Fibroblast of upper back skin (primary cell): ENCODE measurements around the gene NRXN3.

ENCODE experiments used
- DNase-seq: peaks from one replicate; pipeline ENCODE4 v3.0.0-alpha.2; 2013

The NRXN3 gene

DNA sequence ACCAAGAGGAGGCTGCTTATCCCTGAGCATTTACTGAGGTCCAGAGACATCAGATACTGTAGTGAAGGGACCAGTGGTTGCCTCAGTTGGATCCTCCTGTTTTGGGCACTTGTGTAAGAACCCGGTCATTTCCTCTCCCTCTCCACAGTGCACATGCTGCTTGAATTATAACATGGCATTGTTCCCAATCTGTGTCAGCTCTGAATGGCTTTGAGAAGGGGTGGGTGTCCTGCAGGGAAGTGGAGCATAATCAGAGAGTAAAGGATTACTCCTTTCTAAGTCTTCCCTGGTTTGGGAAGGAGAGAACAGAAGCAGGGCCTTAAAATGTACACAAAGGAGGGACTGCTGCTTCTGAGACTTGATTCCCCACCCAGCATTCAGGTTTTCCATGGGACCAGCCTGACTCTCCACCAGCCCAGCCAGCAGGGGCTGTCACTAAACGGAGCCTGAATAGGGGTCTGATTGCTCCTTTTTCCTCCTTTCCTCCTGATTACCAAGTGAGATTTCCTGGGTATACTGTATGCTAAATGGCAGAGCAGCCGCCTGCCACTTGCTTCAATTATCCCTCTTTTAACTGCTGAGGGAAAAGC lies 78.4 kb downstream of the NRXN3 start:
- peak; percentile 78 for DNase-seq

GRCh38 chr14:78251308-78251707 lies 81.1 kb downstream of the NRXN3 start:
- DNase-seq: no peak

GRCh38 chr14:78253986-78254385 lies 83.8 kb downstream of the NRXN3 start:
- peak; percentile 87 for DNase-seq

- peak; percentile 83 for DNase-seq
Measured at GRCh38 chr14:78254911-78255461, 84.8 kb downstream of the NRXN3 start.

DNA sequence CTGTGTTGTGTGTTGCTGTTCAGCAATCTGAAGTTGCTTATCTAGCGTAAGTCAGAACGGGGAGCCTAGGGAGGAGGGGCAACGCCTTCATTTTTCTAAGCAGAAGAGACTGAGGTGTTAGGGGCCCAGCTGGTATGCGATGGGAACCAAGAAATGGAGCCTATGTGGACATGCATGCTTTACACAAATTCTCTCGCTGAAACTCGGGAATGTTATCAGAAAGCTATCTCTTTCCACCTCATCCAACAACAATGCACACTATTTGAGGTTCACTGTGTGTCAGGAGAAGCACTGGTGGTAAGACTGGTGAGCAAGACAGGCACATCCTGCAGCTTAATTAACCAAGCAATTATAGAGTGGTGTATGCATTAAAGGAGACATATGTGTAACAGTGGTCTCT lies 89.7 kb downstream of the NRXN3 start:
- peak; percentile 11 for DNase-seq

DNA sequence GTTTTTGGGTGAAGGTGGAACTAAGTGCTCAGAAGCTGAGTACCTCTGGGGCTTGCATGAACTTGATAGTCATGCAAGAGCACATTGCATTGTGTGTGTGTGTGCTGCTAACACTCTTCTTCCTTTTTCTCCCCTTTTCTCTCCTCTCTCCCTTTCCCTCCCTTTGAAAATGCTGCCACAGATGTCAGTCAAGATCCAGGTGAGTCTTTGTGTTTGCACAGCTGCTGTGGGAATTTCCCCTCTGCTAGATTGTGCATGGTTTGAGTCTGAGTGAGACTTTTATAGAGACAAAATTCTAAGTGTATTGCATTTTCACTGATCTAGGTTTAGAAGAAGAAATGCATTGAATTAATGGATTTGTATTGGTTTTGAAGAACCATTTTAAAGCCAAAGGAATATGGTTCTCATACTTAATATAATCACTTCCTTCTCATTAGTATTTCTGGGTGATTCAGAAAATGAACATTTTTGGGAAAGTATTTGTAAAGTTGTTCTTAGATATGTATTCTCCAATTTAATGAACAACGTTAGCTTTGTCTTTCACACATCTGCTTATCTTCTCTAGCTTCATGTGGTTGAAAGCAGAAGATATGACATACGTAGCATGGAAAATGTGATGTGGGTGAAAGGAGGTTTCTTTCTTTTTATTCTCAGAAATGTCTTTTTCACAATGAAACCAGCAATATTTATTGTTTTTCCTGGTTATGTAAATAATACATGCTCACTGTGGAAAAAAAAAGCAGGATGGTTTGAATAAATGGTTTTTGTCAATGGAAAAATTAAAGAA lies 108.5 kb downstream of the NRXN3 start:
- no peak for DNase-seq

DNA sequence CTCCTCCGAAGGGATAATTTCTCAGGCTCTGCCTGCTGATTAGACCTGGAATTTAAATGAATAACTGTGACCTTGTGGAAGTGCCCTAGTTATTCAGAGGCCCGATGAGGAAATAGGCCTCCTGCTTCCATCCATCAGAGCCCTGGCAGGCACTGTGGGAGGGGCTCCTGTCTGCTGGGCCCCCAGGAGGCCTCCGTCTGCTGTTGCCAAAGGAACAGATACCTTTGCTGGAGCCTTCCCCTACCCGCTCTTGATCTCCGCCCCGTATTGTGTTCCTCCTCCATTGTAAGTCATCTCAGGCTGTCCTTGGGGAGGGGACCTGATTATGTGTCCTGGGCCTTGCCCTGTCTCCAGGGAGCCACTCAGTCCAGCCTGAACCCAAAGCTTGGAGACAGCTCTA lies 112.3 kb downstream of the NRXN3 start:
- DNase-seq: no peak

GRCh38 chr14:78286210-78286609 lies 116.0 kb downstream of the NRXN3 start:
- no peak for DNase-seq

DNA sequence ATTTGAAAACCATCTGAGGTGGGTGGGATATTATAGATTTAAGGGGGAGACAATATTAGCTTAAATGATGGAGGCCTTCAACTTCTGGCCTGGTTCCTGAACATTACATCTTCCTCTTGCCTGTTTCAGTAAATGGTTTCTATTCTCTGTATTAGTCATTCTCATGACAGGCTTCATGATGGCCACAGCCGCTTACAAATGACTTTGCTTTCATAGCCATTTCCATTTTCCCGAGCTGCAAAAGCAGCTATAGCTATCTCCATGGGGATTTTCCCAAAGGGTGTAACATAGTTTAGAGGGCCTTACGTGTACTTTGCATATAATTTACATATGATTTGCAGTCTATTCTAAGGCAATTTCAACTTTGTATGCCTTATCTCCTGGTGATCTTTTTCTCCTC lies 121.8 kb downstream of the NRXN3 start:
- DNase-seq: no peak

DNA sequence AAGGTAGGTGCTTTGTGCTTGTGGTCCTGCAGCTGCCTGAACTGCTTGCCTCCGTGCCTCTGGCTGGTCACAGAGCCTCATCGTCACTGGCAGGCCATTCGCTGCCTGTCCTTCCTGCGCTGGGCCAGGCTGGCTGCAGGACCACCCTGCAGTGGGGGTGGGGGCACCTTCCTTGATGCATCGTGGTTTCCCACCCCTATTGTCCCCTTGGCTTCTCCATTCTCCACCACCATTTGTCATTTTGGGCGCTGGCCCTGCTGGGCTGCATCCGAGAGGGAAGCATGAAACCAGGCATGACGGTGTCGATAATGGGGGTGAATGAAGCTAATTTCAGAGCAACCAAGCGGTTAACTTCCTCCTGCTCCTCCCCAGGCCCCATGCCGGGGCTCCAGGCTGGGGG lies 127.7 kb downstream of the NRXN3 start:
- no peak for DNase-seq

- DNase-seq: no peak
Measured at GRCh38 chr14:78298298-78298697, 128.1 kb downstream of the NRXN3 start.

DNA sequence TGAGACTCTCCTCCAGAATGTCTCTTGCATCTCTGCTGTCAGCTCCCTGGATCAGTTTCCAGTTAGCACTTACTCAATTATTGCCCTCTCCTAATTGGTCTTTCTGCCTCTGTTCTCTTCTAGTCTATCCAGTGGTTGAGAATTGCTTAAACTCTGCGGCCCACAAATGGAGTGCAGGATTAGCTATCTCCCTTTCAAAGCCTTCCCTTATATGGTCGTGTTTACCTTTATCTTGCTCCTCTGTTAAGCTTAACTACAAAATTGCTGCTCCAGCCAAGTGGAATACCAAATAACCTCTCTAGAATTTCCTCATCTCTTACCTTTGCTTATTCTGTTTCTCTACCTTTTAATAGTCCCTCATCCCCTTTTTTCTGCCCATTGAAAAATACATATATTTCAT lies 132.7 kb downstream of the NRXN3 start:
- no peak for DNase-seq

- no peak for DNase-seq
Measured at GRCh38 chr14:78307671-78308070, 137.5 kb downstream of the NRXN3 start.

DNA sequence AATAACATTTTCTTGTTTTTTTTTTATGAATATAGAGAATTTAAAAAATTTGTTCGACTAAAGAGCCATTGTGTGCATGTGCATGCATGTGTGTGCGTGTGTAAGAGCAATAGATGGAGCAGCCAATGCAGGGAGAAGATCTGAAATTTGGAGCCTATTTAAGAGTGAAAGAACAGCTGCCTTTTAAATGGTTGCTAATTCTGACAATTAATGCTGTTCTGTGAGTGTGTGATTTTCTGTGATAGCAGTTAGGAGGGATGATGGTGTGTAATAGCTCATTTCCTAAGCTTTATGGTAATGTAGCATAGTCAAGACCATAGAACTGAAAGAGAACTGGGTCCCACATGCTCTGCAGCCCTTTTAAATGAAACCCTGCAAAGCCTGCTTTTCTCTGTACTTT lies 137.9 kb downstream of the NRXN3 start:
- no peak for DNase-seq

DNA sequence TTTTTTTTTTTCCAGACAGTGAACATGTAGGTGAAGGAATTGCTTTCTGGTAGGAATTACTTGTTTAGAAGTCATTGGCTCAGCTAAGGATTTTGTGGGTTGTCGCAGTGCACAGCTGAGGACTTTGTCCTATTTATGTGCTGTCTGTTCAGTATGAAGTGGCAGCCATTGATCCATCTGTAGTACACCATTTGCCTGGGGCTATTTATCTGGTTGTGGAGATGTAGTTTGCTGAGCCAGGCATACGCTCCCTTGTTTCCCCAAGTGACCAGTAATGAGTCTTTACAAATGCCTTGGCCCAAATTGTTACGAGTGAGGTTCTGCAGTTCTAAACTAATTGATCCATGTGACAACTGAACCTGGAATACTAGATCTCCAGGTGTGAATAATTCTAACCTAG lies 140.1 kb downstream of the NRXN3 start:
- no peak for DNase-seq

GRCh38 chr14:78313499-78313898 lies 143.3 kb downstream of the NRXN3 start:
- DNase-seq: no peak

DNA sequence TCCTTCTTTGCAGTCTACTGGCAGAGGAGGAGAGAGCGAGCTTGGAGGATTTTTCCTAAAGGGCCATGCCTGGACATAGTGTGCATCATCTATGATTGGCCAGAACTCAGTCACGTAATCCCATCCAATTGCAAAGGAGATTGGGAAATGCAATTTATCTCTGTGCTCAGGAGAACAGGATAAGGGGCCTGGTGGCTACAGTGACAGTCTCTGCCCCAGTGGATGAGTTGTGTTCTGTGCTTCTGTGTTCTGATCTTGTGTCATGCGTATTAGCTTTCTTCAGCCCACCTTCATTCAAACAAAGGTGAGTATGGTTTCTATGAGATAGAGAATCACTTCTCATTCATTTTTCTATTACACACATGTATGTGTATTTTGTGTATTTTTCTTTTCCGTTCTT lies 144.3 kb downstream of the NRXN3 start:
- no peak for DNase-seq

DNA sequence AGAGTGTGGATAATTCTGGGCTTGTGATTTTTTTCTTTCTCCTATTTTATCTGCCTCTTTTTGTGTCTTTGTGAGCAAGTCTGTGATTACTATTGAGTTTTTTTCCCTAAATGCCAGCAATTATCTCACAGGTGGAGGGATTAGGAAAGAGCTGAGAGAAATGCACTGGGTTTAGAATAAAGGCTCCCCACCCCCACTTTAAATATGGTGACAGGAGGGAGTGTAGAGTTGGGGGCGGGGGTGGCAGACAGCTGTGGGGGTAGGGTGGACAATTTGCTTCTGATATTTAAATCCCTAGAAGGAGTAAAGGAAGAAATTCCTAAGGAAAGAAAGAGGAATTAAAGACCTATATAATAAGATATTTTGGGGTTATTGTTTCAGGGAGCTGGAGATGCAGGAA lies 145.9 kb downstream of the NRXN3 start:
- DNase-seq: no peak

- no peak for DNase-seq
Measured at GRCh38 chr14:78316786-78317185, 146.6 kb downstream of the NRXN3 start.

DNA sequence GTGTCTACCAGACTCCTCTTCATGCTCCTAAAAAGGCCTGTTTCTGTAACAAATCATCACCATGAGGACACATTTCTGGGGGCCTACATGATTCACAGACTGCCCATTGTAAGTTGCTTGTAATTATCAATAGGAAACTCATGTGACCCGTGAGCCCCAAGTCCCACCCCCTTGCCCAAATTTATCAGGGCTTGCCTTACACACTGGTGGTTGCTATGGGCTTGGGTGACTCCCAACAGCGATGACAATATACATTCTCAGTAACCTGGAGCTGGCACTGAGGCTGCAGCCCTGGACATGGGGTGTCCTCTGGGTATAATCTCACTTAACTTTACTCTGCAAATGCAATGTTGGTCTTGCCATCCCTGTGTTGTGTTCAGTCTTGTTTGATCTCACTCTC lies 149.2 kb downstream of the NRXN3 start:
- DNase-seq: no peak

DNA sequence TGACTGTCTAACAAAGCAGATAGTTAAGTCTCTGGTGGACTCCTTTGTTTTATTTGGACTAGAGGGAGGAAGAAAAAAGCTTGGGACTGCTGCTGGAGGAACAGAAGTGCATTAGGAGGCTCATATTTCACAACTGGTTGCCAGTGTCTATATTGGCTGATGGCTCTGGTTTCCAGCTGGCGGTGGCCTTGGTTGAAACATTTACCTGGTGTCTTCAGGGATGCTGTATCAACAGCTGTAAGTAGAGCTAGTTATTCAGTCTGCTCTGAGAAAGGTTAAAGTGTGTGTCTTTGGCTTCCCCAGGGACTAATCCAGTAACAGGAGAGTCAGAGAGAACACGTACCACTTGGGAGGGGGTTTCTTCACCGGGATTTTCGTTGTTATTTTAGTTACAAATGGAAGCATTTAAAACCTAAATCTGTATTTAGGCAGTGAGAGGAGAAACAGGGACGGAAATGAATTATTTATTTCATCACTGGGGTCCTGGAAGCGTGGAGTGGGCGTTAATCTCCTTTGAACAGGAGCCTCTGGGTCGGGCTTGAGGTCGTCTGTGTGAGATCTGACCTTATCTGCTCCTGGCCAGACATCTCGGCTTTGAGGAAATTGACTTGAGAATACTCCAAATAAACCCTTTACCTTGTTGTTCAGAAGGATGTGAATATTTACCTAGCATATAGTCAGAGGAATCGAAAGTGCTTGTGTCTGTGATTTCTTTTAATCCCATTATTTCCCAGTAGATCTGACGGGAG lies 149.9 kb downstream of the NRXN3 start:
- no peak for DNase-seq

DNA sequence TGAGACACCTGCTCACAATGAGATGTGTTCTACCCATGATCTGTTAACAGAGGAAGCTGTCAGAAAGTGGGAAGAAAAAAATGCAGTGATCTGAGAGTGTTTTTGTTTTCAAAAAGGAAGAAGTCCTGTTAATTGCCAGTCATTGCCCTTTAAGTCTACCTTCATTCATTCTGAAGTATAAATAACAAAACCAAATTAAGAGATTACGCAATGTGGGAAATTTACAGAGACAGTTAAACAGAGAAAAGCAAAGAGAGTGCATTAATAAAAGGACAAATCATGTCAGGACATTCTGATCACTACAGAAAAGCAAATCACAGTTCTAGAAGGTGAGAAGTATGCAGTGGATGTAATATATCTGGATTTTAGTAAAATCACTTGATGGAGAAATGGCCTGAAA lies 154.2 kb downstream of the NRXN3 start:
- no peak for DNase-seq

- DNase-seq: no peak
Measured at GRCh38 chr14:78325911-78326310, 155.7 kb downstream of the NRXN3 start.
